Lower lobe of right lung (tissue), 2 donors: ENCODE results near the gene FNIP2. TPM values are rescaled to one million over a fixed set of nuclear protein-coding genes. Genes with fewer than 3 reads are reported as not detected.
A peak's percentile ranks its signal among the peaks of the same experiment; 100 is the strongest.

Experiments
- ATAC-seq, 2 donors: fragments of 200-7000 bp; cut with Tn5 transposase; one replicate each; pipeline ENCODE4 v1.9.1; 2020 to 2022; ENCODE audit warnings: mild to moderate bottlenecking in 2 of 2, moderate library complexity in 2 of 2
- DNase-seq: peaks from one replicate; pipeline ENCODE4 v3.0.0-alpha.2; 2020
- H3K27ac ChIP-seq: fragments of 200-600 bp; one replicate; pipeline ENCODE4 v1.8.0; 2022
- H3K27me3 ChIP-seq: fragments of 200-600 bp; one replicate; pipeline ENCODE4 v1.8.0; 2022; ENCODE audit warnings: low read depth
- H3K36me3 ChIP-seq: fragments of 200-600 bp; one replicate; pipeline ENCODE4 v1.8.0; 2022; ENCODE audit warnings: mild to moderate bottlenecking
- H3K4me1 ChIP-seq: fragments of 200-600 bp; one replicate; pipeline ENCODE4 v1.8.0; 2022
- H3K4me3 ChIP-seq: fragments of 200-600 bp; one replicate; pipeline ENCODE4 v1.8.0; 2022; ENCODE audit warnings: mild to moderate bottlenecking
- H3K9me3 ChIP-seq: fragments of 200-600 bp; one replicate; pipeline ENCODE4 v1.8.0; 2022
- intact Hi-C: fragments of 100-400 bp; cut with DNase I; formaldehyde crosslinking; loops from one replicate; pipeline ENCODE4 v1.11.0; 2022
- total RNA-seq: library from RNA; stranded (reverse); fragmentation: NEBNext Ultra II Directional; extraction: Animal tissue kit (Norgen Biotek cat#: 25700); gene quantifications from one replicate; pipeline ENCODE4 v1.2.1, GENCODE V29; 2021
- TF ChIP-seq, protein P1 (sequence below): fragments of 200-600 bp; IDR thresholded peaks from one replicate; pipeline ENCODE4 v1.8.0; 2022; ENCODE audit warnings: antibody characterized with exemption, mild to moderate bottlenecking
- donor health status: DM: no; HTN: yes; CAD: no; lungs with severe emphysema.

Gene FNIP2
- total RNA-seq, 1 donor from 2014 or later: 90.7 TPM

DNA sequence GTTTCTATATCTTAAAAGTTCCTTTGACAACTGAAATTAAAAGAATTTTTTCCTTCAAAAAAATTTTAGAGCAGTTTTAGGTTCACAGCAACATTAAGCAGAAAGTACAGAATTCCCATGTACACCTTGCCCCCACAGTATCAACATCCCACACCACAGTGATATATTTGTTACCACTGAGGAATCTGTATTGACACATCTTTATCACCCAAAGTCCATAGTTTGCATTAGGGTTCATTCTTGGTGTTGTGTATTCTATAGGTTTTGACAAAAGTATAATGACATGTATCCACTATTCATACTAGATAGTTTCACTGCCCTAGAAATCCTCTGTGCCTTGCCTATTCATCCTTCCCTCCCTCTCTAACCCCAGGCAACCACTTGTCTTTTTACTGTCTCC is 43.7 kb downstream of the FNIP2 start:
- intact Hi-C loops: no loop called here
- H3K27ac ChIP-seq: peak overlapping the region; percentile 75
- DNase-seq (no peak), ATAC-seq (no peak)
- TF ChIP-seq, protein P1, sequence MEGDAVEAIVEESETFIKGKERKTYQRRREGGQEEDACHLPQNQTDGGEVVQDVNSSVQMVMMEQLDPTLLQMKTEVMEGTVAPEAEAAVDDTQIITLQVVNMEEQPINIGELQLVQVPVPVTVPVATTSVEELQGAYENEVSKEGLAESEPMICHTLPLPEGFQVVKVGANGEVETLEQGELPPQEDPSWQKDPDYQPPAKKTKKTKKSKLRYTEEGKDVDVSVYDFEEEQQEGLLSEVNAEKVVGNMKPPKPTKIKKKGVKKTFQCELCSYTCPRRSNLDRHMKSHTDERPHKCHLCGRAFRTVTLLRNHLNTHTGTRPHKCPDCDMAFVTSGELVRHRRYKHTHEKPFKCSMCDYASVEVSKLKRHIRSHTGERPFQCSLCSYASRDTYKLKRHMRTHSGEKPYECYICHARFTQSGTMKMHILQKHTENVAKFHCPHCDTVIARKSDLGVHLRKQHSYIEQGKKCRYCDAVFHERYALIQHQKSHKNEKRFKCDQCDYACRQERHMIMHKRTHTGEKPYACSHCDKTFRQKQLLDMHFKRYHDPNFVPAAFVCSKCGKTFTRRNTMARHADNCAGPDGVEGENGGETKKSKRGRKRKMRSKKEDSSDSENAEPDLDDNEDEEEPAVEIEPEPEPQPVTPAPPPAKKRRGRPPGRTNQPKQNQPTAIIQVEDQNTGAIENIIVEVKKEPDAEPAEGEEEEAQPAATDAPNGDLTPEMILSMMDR: no peak
- no peaks in the 10 kb centered on the region for H3K36me3 ChIP-seq
- no peaks in the 10 kb centered on the region for H3K27me3 ChIP-seq
- no peaks in the 10 kb centered on the region for H3K9me3 ChIP-seq
- no peak overlapping the region for H3K4me3 ChIP-seq
- peaks cover 88% of the 10 kb centered on the region for H3K4me1 ChIP-seq

DNA sequence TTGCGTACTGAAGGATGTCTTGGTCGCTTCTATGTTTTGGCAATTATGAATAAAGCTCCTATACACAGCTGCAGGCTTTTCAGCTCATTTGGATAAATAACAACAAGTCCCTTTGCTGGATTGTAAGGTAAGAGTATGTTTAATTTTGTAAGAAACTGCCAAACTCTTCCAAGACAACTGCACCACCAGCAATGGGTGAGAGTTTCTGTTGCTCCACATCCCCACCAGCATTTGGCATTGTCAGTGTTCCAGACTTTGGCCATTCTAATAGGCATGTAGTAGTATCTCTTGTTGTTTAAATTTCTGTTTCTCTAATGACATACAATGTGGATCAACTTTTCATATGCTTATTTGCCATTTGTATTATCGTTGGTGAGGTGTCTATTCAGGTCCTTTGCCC is 44.3 kb downstream of the FNIP2 start:
- intact Hi-C loops: no loop called here

DNA sequence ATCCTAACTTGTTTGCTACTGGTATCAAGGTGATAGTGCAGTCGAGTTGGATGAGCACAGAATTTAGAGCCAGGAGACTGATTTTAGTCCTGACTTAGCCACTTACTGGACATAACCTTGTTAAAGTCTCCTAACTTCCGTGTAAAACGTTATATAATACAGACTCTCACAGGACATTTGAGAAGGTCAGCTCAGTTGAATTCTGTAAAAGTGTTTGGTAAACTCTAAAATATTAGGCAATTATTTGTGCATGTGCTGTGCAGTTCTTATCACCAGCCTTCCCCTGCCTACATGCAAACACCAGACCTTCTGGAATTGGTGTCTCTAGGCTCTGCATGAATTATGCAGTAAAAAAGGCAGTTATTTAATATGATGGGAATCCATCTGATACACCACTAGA is 45.4 kb downstream of the FNIP2 start:
- Histone ChIP-seq H3K27ac (peak overlapping the region; percentile 13), H3K27me3 (no peaks in the 10 kb centered on the region), H3K4me1 (peaks cover 90% of the 10 kb centered on the region), H3K9me3 (no peaks in the 10 kb centered on the region), H3K4me3 (no peak overlapping the region), H3K36me3 (no peaks in the 10 kb centered on the region)
- intact Hi-C loops: no loop called here
- no peak for DNase-seq
- TF ChIP-seq, protein P1: no peak
- ATAC-seq: peak in 1 of 2 donors; percentile 39

More for the DNA sequence above, 44.3 kb downstream of the FNIP2 start:
- Histone ChIP-seq H3K27me3 (no peaks in the 10 kb centered on the region), H3K4me3 (no peak overlapping the region), H3K36me3 (no peaks in the 10 kb centered on the region), H3K9me3 (no peaks in the 10 kb centered on the region), H3K4me1 (peaks cover 87% of the 10 kb centered on the region), H3K27ac (peak overlapping the region; percentile 75)
- ATAC-seq (no peak), DNase-seq (no peak)
- TF ChIP-seq, protein P1: no peak

DNA sequence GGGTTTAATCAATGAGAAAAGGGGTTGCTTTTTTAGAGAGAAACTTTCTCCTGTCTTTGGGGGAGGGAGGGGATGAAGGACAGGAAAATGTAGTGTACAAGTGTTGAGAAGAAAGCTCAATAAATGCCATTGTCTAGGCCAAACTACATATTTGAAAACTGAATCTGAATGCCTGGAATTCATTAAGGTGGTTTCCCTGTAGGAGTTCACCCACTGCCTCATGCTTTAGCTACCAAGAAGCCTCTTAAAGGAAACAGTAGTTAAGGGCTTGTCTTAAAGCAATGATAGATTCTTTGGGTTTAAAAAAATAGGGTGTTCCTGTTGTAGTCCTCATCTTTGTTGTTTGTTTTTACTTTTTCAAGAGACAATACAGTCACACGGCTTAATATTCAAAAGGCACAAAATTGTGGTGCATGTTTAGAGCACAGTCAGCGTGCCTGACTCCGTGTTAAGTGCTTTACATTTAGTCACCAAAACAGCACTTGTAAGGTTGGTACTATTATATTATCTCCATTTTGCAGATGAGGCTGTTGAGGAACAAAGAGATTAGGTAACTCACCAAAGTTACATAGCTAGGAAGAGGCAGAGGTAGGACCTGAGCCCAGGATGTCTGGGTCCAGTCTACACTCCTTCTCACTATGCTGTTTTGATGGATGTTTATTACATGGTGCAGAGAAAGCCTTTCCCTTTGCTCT is 46.0 kb downstream of the FNIP2 start:
- no peaks in the 10 kb centered on the region for H3K36me3 ChIP-seq
- no peak for DNase-seq
- H3K27ac ChIP-seq: peak overlapping the region; percentile 13
- no peaks in the 10 kb centered on the region for H3K9me3 ChIP-seq
- no peaks in the 10 kb centered on the region for H3K27me3 ChIP-seq
- ATAC-seq: no peak
- H3K4me1 ChIP-seq: peaks cover 90% of the 10 kb centered on the region
- no peak overlapping the region for H3K4me3 ChIP-seq
- intact Hi-C loops: no loop called here
- TF ChIP-seq, protein P1: no peak

DNA sequence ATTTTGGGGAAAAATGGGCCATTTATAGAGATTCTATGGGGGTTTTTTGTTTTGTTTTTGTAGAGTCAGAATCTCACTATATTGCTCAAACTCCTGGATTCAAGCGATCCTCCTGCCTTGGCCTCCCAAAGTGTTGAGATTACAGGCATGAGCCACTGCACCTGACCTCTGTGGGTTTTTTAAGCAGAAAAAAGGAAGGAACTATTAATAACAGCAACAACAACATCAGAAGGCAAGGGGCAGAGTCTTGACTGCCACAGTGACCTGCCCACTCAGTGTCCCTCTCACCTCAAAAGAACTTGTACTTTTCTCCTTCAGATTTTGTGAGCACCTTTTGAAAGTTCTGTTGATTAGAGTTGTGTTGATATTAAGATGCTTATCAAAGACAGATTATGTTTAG is 48.1 kb downstream of the FNIP2 start:
- Histone ChIP-seq H3K27me3 (no peaks in the 10 kb centered on the region), H3K4me1 (peaks cover 91% of the 10 kb centered on the region), H3K36me3 (no peaks in the 10 kb centered on the region), H3K9me3 (no peaks in the 10 kb centered on the region), H3K4me3 (no peak overlapping the region), H3K27ac (peak overlapping the region; percentile 7)
- DNase-seq: no peak
- peak in 1 of 2 donors; percentile 17 for ATAC-seq
- TF ChIP-seq, protein P1: no peak
- intact Hi-C loops: no loop called here
